GM19324 (cell line): Measurements from ENCODE around the gene PLEKHM3.

Experiments used
- ATAC-seq: cut with Tn5 transposase; IDR thresholded peaks from one replicate; pipeline ENCODE4 v1.9.1; 2021; ENCODE audit warnings: mild to moderate bottlenecking, moderate library complexity; ENCODE audit not compliant: unreplicated experiment, low FRiP score

Gene PLEKHM3

DNA sequence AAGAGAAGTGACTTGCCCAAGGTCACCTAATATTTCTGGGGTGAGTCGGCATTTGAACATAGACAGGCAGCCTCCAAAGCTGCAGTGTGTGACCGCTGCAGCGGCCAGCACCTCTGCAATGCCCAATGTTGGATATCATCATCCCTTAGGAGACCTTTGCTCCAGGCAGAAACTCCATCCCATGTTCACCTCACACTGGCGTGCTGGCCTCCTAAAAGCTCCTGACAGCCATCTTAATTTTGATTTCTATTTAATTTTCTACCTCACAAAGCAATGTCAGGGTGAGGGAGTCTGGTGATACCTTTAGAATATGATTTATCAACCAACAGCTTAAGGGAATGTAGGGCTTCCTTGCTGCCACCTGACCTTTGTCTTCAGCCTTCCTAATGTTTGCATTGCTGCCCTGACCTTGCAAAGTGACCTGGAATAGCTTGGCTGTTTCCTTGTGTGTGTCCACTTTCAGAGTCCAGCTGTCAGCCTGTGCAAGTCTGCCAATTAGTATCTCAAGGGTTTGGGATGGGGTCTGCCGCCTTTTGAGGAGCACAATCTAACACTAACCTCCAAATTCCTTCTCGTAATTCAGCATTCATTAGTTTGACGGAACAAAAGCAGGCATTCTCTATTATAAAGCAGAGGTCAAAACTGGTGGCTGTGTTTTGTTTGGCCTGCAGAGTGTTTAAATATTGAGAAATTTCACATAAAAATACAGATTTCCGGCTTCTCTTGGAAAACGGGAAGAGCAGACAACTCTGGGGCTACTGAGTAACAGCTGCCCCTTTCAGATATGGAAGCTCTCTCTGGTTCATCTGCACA, 127.6 kb downstream of the PLEKHM3 start:
- no peak for ATAC-seq

DNA sequence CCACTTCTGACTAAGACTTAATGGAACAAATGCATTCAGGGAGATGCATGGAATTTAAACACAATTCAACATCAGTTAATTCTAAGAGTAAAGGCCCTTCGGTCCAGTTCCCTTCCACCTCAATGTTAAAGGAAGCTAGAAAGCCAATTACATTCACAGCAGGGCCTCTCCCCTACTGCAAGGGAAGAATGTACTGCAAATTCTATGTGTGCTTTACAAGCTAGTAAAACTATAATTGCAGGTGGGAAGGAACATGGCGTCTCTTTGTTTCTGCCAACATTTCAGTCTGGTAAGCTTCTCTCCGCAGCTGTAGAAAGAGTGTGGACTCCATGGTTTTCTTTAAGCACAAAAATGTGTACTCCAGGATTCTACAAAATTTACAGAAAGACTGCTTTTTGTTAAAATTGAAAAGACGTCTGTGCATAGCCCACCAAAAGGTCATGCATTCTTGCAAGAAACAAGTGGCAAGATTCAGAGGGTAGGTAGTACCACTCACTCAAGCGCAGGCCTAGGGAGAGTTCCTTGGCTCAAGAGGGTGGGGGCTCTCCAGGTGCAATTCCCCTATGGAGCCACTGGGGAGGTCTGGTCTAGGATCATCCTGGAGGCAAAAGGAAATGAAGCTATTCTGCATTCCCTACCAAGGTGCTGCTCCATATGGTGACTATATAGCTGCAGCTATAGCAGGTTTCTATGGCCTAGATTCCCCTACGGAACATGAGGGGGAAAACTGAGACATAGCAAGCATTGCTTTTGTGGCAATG, 128.6 kb downstream of the PLEKHM3 start:
- ATAC-seq: no peak

DNA sequence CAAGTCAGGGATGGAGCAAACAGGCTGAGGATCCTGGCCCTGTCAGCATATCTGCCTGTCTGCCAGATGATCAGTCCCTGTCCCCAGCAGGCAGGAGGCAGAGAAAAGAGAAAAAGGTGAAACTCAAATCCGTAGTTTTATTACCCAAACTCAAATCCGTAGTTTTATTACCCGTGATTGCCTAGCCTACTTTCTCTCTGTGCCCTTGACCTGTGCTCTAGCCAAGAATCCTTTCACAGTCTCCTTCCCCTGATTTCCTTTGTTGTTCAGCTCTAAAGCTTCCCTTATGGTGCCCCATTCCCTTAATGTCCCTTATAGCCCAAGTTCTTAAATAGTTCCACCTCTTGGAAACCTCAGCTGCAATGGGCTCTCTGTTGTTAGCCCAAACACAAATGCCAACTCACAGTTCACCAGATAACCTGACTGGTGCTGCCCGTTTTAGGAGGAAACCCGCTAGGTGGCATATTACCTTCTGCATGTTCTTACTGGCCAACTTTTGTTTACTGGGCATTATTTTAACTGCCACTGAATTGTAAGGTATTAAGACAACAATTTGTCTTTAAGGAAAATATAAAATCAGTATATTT, 130.0 kb downstream of the PLEKHM3 start:
- ATAC-seq: no peak

DNA sequence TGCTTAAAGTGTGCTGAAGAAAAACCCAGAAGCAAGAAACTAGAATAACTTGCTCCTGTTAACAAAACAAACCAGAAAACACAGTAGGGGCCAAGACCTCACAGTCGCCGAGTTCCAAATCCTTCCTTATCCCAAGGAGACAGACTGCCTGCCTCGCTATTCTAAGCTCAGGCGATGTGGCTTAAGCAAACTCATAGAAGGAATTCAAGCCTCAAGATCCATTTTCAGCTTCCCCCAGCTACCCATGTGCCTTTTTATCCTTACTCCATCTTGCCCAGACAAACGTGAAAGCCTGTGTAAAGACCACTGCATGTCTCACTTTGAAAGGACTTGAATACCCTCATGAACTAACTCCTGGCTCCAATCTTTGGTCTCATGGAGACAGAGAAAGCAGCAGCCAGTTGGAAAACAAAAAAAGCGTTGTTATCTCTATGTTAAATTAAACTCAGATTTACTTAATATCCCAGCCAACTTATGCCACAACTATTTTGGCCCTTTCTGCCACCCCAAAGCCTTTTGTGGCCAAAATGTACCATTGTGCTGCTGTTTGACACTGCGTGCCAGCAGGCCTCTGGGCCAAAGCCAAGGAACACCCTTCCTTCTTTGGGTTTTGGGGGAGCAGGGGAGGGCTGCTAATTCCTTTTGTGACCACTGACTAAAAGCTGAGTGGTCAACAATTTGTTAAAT, 132.5 kb downstream of the PLEKHM3 start:
- ATAC-seq: no peak

DNA sequence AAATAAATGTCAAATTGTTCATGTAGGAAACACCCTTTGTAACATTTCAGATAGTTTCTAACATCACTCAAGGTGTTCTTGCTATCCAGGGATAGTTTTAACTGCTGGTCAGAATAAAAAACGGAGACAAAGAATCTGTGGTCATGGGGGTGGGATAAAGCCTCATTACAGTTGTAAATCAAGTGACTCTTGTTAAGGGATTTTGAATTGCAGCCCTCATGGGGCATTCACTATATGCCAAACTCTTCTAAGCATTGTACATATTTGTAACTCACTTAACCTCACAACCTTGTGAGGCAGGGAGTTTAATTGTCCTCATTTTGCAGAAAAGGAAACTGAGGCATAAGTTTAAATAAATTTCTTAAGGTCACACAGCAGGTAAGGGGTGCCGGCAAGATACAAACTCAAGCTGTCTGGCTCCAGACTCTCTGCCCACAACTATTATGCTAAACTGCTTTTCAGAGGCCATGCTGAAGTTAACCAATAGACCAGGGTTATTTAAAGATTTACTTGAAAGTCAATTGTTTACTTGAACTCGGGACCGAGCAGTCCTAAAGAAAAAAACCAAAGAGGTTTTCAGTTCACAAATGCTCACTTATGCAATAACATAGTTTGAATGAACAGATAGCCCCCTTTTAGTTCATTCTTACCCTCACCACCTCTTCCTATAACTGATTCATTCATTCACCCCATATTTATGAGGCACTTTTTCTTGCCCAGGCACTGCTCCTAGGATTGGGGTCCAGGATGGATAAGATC, 134.1 kb downstream of the PLEKHM3 start:
- no peak for ATAC-seq

DNA sequence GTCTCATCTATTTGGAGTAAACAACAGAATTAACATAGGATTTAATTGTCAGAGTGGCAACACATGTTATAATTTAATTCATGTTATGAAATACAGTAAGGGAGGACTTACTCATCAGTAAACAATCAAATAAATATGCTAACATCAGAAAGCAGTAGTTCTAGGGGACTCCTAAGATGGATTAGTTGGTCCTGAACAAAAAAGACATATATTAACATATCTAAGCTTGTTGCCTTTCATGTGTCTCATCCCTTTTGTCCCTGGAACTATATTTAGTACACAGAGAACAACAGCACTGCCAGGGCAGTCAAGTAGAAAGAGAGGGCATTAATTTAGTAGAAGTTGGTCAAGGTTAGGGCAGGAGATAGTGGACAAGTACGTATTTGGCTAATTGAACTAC, 137.8 kb downstream of the PLEKHM3 start:
- ATAC-seq: no peak

DNA sequence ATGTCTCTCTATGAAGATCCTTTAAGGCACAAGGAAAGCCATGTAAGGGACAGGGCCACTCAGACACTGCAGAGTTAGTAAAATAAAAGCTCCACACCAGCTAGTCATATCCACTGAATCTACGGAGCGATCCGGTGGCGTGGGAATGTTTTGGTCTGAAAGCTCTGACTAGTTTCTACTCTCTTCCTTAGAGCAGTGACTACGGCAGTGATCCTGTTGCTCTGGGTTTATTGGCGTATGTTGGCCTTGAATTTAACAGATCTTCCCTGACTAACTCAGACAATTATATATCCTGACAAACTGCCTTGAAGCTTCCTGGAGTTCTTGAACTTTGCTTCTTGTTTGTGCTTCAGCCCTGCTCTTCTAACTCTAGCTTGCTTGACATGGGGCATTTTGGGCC, 140.3 kb downstream of the PLEKHM3 start:
- ATAC-seq: no peak

DNA sequence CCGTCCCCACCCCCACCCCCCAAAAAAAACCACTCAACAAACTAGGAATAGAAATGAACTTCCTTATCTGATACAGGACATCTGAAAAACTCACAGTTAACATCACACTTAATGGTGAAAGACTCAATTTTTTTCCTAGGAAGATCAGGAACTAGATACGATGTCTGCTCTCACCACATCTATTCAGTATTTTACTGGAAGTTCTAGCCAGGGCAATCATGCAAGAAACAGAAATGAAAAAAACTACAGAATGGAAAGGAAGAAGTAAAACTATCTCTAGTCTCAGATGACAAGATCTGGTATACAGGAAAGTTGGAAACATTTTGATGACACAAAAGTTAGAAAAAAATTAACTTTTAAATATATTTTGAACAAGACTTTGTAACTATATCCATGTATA, 141.2 kb downstream of the PLEKHM3 start:
- ATAC-seq: no peak

DNA sequence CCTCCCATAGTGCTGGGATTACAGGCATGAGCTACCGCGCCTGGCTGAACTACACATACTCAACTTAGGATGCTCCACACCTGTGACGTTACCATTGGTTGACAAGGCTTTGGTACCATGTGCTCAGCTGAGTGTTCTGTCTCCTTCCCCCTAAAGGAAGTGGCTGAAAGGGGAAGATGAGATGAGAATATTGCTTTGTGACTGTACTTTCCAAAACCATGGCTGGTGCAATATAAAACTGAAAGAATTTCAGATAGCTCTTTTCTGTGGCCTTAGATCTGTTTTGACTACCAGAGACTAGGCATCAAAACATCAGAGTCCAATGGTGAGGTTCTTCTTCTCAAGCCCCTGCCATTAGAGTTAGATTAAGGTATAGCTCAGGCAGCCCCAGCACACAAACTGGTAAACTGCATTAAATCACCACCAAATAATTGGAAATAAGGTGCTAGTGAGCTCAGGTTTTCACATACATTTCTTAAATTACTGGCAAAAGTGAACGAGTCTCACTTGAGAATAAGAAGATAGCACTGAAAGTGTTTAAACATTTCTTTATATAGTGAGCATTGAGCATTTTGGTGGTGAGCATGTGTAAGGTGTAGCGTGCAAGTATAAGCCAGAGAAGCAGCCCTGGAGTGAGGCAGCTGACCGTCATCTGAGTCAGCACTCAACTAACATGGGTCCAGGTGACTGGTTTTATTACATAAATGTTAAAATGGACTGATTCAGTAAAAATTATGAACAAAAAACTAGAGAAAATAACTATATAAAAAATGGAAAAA, 142.1 kb downstream of the PLEKHM3 start:
- no peak for ATAC-seq

DNA sequence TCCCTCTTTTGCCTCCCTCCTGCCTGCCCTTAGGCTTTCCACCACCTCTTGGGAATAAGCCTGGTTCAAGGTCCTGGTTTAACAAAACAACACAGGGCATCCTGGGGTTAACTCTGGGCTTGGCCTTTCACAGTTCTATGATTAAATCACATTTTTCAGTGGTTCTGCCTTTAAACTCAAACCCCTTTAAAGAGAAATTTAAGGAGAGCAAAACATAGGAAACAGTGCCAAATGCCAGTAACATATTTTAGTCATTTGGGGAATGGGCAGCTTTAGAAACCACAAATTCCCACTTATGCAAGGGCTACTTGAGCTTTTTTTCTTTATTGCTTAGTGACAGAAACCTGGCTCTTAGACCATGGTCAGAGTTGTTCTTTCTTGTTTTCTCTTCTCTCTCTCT, 143.4 kb downstream of the PLEKHM3 start:
- no peak for ATAC-seq

DNA sequence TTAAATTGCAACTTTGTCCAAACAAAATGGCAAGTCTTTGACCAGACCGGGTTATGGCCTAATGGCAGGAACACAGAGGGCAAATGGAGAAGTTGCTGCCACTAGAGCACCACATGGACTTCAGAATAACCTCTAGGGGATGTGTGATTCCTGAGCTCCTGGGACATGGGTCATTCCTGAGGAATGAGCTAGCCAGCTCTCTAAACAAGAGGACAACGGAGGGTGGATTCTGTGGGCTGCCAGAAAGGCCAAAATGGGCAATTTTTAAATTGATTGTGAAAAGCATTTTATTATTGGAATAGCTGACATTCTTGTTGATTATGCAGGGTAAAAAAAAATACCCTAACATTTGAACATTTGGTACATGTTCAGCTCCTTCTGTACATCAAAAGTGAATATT, 145.8 kb downstream of the PLEKHM3 start:
- ATAC-seq: no peak

DNA sequence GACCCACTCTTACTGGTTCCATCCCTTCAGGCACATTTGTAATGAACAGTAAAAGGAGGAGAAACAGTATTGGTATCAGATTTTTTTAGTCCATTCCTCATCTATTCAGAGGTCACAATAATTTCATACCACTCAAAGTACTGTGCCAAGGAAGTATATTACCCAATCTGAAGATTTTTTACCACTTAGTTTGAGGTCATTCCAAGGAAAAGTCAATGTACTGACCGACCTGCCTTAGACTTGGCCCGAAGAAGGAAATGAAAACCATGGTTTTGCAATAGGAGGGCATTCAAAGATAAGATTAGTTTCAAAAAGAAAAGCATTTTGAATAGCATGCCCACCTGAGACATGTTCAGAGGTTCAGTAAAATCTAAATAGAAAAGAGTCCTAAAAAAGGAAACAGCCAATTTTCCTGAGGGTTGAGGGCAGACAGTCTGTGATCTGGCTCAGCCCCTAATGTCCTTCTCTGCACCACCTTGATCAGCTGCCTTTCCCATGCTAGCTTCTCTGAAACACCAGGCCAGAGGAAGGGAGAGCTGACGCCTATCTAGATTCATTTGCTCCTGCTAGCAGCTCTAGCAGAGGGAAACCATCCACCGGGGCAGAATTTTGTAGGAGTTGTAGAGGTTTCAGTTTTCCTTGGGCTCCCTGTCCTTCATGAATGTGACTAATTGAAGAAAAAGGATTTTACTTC, 148.3 kb downstream of the PLEKHM3 start:
- no peak for ATAC-seq

DNA sequence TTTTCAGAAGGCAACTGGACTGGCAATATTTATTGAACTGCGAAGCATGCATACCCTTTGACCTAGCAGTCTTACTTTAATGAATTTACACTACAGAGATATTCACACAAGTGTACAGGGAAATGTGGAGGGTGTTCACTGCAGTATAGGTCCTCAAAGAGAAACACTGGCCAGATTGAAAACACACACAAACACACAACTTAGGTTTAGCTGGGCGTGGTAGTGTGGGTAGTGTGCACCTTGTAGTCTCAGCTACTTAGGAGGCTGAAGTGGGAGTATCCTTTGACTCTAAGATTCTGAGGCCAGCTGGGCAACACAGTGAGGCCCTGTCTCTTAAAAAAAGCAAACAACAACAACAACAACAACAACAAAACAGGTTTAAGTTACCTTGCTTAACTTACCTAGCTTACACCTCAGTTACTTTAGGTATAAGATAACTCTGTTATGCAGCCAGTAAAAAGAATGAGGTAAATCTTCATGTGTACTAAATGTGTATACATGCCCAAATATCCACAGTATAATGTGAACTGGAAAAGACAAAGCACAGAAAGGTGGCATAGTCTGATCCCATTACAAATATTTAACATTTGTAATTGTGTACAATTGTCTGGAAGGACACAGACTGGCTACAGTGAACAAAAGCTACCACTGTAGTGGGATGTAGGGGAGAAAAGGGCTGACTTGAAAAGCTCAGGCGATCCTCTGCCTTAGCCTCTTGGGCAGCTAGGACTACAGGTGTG, 149.7 kb downstream of the PLEKHM3 start:
- no peak for ATAC-seq

DNA sequence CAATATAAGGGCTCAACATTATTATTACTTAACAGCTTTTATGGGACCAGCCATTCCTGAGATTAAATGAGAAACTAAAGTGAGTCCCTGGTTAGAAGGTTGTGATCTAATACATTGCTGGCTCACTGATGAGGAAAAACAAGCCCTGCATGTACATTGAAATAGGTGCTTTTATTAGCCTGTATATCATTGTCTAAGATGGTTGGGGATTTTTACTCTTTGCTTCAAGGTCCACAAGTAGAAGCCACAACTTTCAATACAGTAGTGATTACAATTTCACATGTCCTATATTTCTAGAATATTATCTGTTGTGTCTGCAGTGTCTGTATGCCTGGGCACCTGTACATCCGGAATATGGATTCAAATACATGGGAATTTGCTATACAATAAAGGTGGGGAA, 151.5 kb downstream of the PLEKHM3 start:
- no peak for ATAC-seq

DNA sequence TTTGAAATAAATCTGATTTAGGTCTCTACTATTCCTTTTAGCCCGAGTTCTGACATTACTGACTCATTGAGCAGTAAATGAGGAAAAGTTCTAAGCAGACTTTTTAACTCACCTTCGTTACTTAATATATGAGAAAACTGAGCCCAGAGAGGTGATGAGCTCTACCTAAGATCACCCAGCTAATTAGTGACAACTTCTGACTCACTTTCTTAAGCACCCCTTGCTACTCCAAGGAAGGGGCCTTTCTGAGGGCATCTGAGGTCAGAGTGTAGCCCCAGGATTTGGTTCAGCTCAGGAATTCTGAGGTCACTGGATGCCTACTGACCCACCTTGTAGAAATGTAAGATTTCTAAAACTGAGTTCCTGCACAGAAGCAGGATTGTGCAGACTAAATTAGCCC, 153.4 kb downstream of the PLEKHM3 start:
- ATAC-seq: no peak

DNA sequence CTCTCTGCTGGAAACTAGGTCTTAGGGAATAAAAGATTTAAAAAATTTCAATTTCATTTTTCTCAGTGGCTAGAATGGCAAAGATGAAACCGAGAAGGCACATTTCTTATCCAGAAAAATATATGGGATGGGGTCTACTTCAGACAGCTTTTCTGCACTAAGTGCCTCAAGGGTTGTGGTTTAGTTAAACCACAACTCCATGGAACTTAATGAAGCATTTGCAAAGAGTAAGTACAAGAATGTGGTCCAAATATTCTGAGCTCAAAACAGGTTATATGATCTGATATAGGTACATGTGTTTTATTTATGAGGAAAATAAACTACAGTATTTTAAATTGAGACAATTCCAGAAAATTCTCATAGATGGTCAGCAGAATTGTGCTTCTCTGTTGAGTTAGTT, 153.8 kb downstream of the PLEKHM3 start:
- no peak for ATAC-seq

DNA sequence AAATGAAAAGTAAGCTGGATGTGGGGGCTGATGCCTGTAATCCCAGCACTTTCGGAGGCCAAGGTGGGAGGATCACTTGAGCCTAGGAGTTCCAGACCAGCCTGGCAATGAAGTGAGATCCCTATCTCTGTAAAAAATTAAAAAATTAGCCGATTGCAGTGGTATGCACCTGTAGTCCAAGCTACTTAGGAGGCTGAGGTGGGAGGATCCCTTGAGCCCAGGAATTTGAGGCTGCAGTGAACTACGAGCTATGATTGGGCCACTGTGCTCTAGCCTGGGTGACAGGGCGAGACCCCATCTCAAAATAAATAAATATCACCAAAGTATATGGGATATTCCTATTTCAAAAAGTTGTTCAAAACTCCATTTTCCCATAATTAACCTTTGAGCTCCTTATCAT, 154.5 kb downstream of the PLEKHM3 start:
- no peak for ATAC-seq
